Upper lobe of left lung (tissue), 4 donors: Measurements from ENCODE around the gene FKRP.

Experiments
- CTCF ChIP-seq, 6 experiments: fragments of 450-650 bp in 4 of 6; fragments of 200-600 bp in 2 of 6; sonication (generic) in 2 of 6; IDR thresholded peaks; one replicate each; pipeline ENCODE4 v1.5.1; 2016 to 2019; ENCODE audit warnings: antibody characterized with exemption in 6 of 6
- POLR2A ChIP-seq, 4 donors: fragments of 450-650 bp; IDR thresholded peaks; one replicate each; pipeline ENCODE4 v1.5.1; 2016 to 2017; ENCODE audit warnings: antibody characterized with exemption in 4 of 4, mild to moderate bottlenecking in 2 of 4

- no peak for TF ChIP-seq POLR2A (IDR thresholded peaks at IDR 0.05)
- TF ChIP-seq CTCF (IDR thresholded peaks at IDR 0.05), result no peak
Observed at GRCh38 chr19:46725036-46725820, 20.6 kb upstream of the FKRP start.
